Measurements from ENCODE around the gene TSC2.

GRCh38 chr16:2046893-2047329, 874 bp upstream of the TSC2 start:
- TF ChIP-seq CTCF (IDR thresholded peaks at IDR 0.05; ENCODE audit: poor library complexity) (no peak), EZH2 (IDR thresholded peaks at IDR 0.05; ENCODE audit: borderline replicate concordance) (no peak)

All from hepatocyte (in vitro differentiated cells).